ENCODE results near the gene ORC4.

GRCh38 chr2:147996828-147997227 lies 23.7 kb downstream of the ORC4 start:
- no peak for TF ChIP-seq EZH2 (IDR thresholded peaks at IDR 0.05; ENCODE audit: insufficient read depth, poor library complexity, severe bottlenecking)
- TF ChIP-seq EZH2phosphoT487 (IDR thresholded peaks at IDR 0.05; ENCODE audit: insufficient read depth, low read depth): no peak
